HAP-1 (cell line): ENCODE data around the gene LEAP2.

Experiments used
- DNase-seq, 2 experiments: peaks; one replicate each; pipeline ENCODE4 v3.0.0-alpha.2; 2016 to 2020; ENCODE audit warnings: low spot score in 2 of 2
- H3K27me3 ChIP-seq: fragments of 250-450 bp; sonication (Bioruptor Pico); 2 replicates; pipeline ENCODE4 v1.5.1; 2020; ENCODE audit warnings: low read depth, mild to moderate bottlenecking, moderate library complexity
- H3K36me3 ChIP-seq: fragments of 250-450 bp; sonication (Bioruptor Pico); replicated peaks from 2 replicates; pipeline ENCODE4 v1.5.1; 2020; ENCODE audit warnings: mild to moderate bottlenecking
- H3K4me1 ChIP-seq: fragments of 250-450 bp; sonication (Bioruptor Pico); 2 replicates; pipeline ENCODE4 v1.5.1; 2020; ENCODE audit warnings: mild to moderate bottlenecking
- H3K4me3 ChIP-seq: fragments of 250-450 bp; sonication (Bioruptor Pico); 2 replicates; pipeline ENCODE4 v1.5.1; 2020; ENCODE audit warnings: mild to moderate bottlenecking, moderate library complexity
- H3K9me3 ChIP-seq: fragments of 250-450 bp; sonication (Bioruptor Pico); 2 replicates; pipeline ENCODE4 v1.5.1; 2020; ENCODE audit warnings: mild to moderate bottlenecking, moderate library complexity
- in situ Hi-C: fragments of 300-500 bp; cut with MboI; formaldehyde crosslinking; loops from 3 replicates; pipeline ENCODE4 v1.14.3; 2020; ENCODE audit warnings: low sequenced_read_pairs, inconsistent platforms, mixed read lengths

Gene LEAP2

GRCh38 chr5:132907161-132907560, 33.7 kb downstream of the LEAP2 start:
- H3K4me3 ChIP-seq, result no peak overlapping the region
- H3K27me3 ChIP-seq, result no peaks in the 10 kb centered on the region
- H3K36me3 ChIP-seq, result peaks cover 6% of the 10 kb centered on the region
- no peaks in the 10 kb centered on the region for H3K9me3 ChIP-seq
- H3K4me1 ChIP-seq, result peaks cover 20% of the 10 kb centered on the region
- no peak for DNase-seq
- in situ Hi-C loops, result no loop called here

DNA sequence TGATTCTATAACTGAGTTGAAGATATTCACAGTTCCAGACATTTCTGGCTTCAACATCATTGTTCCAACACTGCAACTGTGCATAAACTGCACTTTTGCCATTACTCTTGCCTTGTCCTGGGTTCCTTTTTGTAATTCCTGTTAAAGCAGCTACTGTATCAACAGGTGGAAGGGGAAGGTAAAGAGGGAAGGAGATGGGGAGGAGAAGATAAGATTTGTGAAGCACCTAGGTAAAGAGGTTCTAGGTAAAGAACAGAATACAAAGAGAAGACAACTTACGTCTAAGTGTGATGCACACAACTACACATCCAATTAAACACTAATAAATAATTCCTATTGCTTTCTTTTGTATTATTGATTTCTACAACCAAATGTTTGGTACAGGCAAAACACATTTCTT, 36.2 kb downstream of the LEAP2 start:
- Histone ChIP-seq H3K4me1 (peaks cover 10% of the 10 kb centered on the region), H3K4me3 (no peak overlapping the region), H3K36me3 (peaks cover 23% of the 10 kb centered on the region), H3K9me3 (no peaks in the 10 kb centered on the region), H3K27me3 (no peaks in the 10 kb centered on the region)
- DNase-seq, result no peak
- in situ Hi-C loops, result no loop called here

DNA sequence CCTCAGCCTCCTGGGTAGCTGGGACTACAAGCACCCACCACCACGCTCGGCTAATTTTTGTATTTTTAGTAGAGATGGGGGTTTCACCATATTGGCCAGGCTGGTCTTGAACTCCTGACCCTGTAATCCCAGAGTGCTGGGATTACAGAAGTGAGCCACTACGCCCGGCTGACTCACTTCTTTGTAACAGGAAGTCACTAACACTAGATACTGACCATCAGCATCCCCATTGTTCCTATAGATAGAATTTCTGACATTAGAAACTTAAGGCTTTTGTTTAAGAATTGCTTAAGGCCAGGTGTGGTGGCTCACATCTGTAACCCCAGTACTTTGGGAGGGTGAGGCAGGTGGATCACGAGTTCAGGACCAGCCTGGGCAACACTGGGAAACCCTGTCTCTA, 42.2 kb downstream of the LEAP2 start:
- DNase-seq, result no peak
- Histone ChIP-seq H3K36me3 (peaks cover 19% of the 10 kb centered on the region), H3K4me3 (no peak overlapping the region), H3K27me3 (no peaks in the 10 kb centered on the region), H3K9me3 (no peaks in the 10 kb centered on the region), H3K4me1 (no peaks in the 10 kb centered on the region)
- in situ Hi-C loops, result no loop called here

GRCh38 chr5:132916086-132916485, 42.6 kb downstream of the LEAP2 start:
- no peak for DNase-seq
- Histone ChIP-seq H3K4me3 (no peak overlapping the region), H3K36me3 (peaks cover 19% of the 10 kb centered on the region), H3K9me3 (no peaks in the 10 kb centered on the region), H3K27me3 (no peaks in the 10 kb centered on the region), H3K4me1 (no peaks in the 10 kb centered on the region)
- in situ Hi-C loops, result no loop called here
